ENCODE measurements around the gene CAMK1G.

GRCh38 chr1:209613400-209614150 lies 30.1 kb downstream of the CAMK1G start:
- TF ChIP-seq, protein P1, sequence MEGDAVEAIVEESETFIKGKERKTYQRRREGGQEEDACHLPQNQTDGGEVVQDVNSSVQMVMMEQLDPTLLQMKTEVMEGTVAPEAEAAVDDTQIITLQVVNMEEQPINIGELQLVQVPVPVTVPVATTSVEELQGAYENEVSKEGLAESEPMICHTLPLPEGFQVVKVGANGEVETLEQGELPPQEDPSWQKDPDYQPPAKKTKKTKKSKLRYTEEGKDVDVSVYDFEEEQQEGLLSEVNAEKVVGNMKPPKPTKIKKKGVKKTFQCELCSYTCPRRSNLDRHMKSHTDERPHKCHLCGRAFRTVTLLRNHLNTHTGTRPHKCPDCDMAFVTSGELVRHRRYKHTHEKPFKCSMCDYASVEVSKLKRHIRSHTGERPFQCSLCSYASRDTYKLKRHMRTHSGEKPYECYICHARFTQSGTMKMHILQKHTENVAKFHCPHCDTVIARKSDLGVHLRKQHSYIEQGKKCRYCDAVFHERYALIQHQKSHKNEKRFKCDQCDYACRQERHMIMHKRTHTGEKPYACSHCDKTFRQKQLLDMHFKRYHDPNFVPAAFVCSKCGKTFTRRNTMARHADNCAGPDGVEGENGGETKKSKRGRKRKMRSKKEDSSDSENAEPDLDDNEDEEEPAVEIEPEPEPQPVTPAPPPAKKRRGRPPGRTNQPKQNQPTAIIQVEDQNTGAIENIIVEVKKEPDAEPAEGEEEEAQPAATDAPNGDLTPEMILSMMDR (IDR thresholded peaks at IDR 0.05) = no peak
- TF ChIP-seq ZFX (IDR thresholded peaks at IDR 0.05; ENCODE audit: borderline replicate concordance) = no peak
